Breast epithelium (tissue), 4 donors: ENCODE measurements around the gene PPDPF. TPM values are rescaled to one million over a fixed set of nuclear protein-coding genes. Genes with fewer than 3 reads are reported as not detected.

ENCODE experiments used
- DNase-seq, 2 donors: peaks; one replicate each; pipeline ENCODE4 v3.0.0-alpha.2; 2019; ENCODE audit warnings: low spot score in 2 of 2
- H3K27ac ChIP-seq, 2 donors: fragments of 200-600 bp; sonication (generic) in 1 of 2; one replicate each; pipeline ENCODE4 v1.5.1; 2016 to 2019; ENCODE audit warnings: mild to moderate bottlenecking in 1 of 2
- H3K27me3 ChIP-seq, 2 donors: fragments of 200-600 bp; sonication (generic) in 1 of 2; one replicate each; pipeline versions ENCODE4 v1.5.1 to v1.6.0; 2017 to 2019; ENCODE audit warnings: control low read depth in 1 of 2, mild to moderate bottlenecking in 1 of 2
- H3K36me3 ChIP-seq: fragments of 200-600 bp; one replicate; pipeline ENCODE4 v1.5.1; 2019
- H3K4me1 ChIP-seq, 2 donors: fragments of 200-600 bp; sonication (generic); one replicate each; pipeline ENCODE4 v1.5.1; 2016 to 2019; ENCODE audit warnings: control low read depth in 1 of 2
- H3K4me3 ChIP-seq, 3 donors: fragments of 200-600 bp; sonication (generic); 1 replicate in 2 of 3; 2 replicates in 1 of 3; pipeline ENCODE4 v1.5.1; 2016 to 2019; ENCODE audit warnings: mild to moderate bottlenecking in 3 of 3, moderate library complexity in 2 of 3
- H3K9me3 ChIP-seq, 2 donors: fragments of 200-600 bp; sonication (generic) in 1 of 2; one replicate each; pipeline ENCODE4 v1.5.1; 2016 to 2019; ENCODE audit warnings: control low read depth in 1 of 2
- CTCF ChIP-seq, 3 donors: fragments of 450-650 bp; IDR thresholded peaks; one replicate each; pipeline ENCODE4 v1.5.1; 2016 to 2017; ENCODE audit warnings: antibody characterized with exemption in 3 of 3, mild to moderate bottlenecking in 3 of 3, moderate library complexity in 3 of 3
- POLR2A ChIP-seq: fragments of 450-650 bp; IDR thresholded peaks from one replicate; pipeline ENCODE4 v1.6.1; 2016; ENCODE audit warnings: antibody characterized with exemption, mild to moderate bottlenecking, moderate library complexity
- POLR2AphosphoS5 ChIP-seq, 3 donors: sonication (generic); formaldehyde crosslinking; IDR thresholded peaks; one replicate each; pipeline ENCODE4 v1.6.1; 2017; ENCODE audit warnings: antibody characterized with exemption in 3 of 3
- intact Hi-C: fragments of 100-400 bp; cut with DNase I; formaldehyde crosslinking; loops from one replicate; pipeline ENCODE4 v1.15.1; 2023; ENCODE audit warnings: low total_unique reads
- total RNA-seq, 3 donors: library from RNA; depleted of rRNA; stranded (reverse); fragments of >200 nt; gene quantifications; one replicate each; pipeline ENCODE4 v1.1.0, GENCODE V29; 2016

The PPDPF gene
- total RNA-seq, 3 donors from 2014 or later: 71.8 to 151 (median 133) TPM

GRCh38 chr20:63539092-63539430 lies 18.5 kb downstream of the PPDPF start:
- Histone ChIP-seq H3K36me3 (no peaks in the 10 kb centered on the region), H3K4me1 (peaks cover 10 to 16% of the 10 kb centered on the region in 2 donors), H3K27me3 (peaks cover 4 to 5% of the 10 kb centered on the region in 2 donors), H3K9me3 (no peaks in the 10 kb centered on the region), H3K4me3 (no peak overlapping the region), H3K27ac (peak overlapping the region; percentile 84 to 85)
- intact Hi-C loops: loop anchor here (5.0 to 10.0 kb wide), 2 partner anchors 96 to 433 kb away; no protein-coding TSS in a partner anchor
- DNase-seq: no peak
- TF ChIP-seq POLR2AphosphoS5 (IDR thresholded peaks at IDR 0.05) (no peak), CTCF (IDR thresholded peaks at IDR 0.05) (no peak), POLR2A (no peak)

- no peaks in the 10 kb centered on the region for H3K36me3 ChIP-seq
- H3K27me3 ChIP-seq: peaks cover 2 to 3% of the 10 kb centered on the region in 2 donors
- H3K4me3 ChIP-seq: no peak overlapping the region
- H3K27ac ChIP-seq: peak overlapping the region in 1 of 2 donors; percentile 85
- no peaks in the 10 kb centered on the region for H3K9me3 ChIP-seq
- intact Hi-C loops: loop anchor here (5.0 to 10.0 kb wide), 2 partner anchors 95 to 433 kb away; no protein-coding TSS in a partner anchor
- TF ChIP-seq POLR2AphosphoS5 (IDR thresholded peaks at IDR 0.05) (no peak), CTCF (IDR thresholded peaks at IDR 0.05) (no peak)
- no peak for DNase-seq
- H3K4me1 ChIP-seq: peaks cover 9 to 10% of the 10 kb centered on the region in 2 donors
Observed at GRCh38 chr20:63539441-63540370, 19.1 kb downstream of the PPDPF start.

DNA sequence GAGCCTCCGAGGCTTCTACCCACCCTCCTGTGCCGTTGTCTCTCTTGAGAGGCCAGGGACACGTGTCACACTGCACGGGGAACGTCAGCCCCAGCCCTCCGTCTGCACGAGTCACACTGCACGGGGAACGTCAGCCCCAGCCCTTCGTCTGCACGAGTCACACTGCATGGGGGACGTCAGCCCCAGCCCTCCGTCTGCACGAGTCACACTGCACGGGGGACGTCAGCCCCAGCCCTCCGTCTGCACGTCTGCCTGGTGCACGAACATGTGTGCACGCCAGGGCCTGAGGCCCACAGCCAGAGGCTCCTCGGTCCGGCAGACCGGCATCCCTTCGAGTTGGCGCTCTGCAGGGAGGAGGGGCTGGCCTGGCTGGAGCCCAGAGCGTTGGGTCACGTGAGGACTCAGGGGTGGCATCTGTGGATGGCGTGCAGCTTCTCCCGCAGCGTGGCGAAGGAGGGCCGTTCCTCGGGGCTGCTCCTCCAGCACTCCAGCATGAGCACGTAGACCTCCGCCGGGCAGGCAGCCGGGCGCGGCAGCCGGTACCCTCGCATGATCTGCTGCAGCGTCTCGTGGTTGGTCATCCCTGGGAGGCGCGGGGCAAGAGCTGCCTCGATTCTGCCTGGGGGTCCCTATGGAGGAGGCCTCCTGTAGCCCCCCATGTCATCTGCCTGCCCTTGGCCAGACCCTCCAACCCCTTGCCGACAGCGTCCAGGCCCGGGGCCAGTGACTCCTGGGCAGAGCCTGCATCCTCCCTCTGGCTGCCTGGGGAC lies 20.0 kb downstream of the PPDPF start:
- no peak overlapping the region for H3K4me3 ChIP-seq
- no peak overlapping the region for H3K27ac ChIP-seq
- H3K36me3 ChIP-seq: no peaks in the 10 kb centered on the region
- DNase-seq: no peak
- no peaks in the 10 kb centered on the region for H3K9me3 ChIP-seq
- intact Hi-C loops: no loop called here
- TF ChIP-seq CTCF (IDR thresholded peaks at IDR 0.05): no peak
- TF ChIP-seq POLR2A: no peak
- no peak for TF ChIP-seq POLR2AphosphoS5 (IDR thresholded peaks at IDR 0.05)
- peaks cover 7 to 10% of the 10 kb centered on the region in 2 donors for H3K4me1 ChIP-seq
- H3K27me3 ChIP-seq: no peaks in the 10 kb centered on the region

DNA sequence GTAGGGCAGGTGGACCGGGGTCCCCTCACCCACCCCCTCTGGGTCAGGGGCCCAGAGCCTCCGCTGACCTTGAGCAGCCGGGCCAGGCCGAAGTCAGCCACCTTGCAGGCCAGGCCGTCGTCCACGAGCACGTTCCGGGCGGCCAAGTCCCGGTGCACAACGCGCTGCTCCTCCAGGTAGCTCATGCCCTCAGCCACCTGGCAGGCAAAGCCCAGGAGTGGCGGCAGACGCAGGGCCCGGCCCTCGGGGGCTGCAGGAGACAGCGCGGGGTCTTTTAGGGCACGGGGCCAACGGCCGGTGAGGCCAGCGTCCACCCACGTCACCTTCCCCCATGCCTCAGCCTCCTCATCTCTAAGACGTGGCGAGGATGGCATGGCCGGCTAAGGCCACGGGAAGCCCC lies 20.8 kb downstream of the PPDPF start:
- Histone ChIP-seq H3K27ac (peak overlapping the region; percentile 61 to 68), H3K27me3 (peaks cover 0 to 6% of the 10 kb centered on the region in 2 donors), H3K9me3 (no peaks in the 10 kb centered on the region), H3K4me3 (peak overlapping the region in 2 of 3 donors; percentile 35 to 57), H3K36me3 (no peaks in the 10 kb centered on the region), H3K4me1 (peaks cover 7 to 10% of the 10 kb centered on the region in 2 donors)
- no peak for DNase-seq
- TF ChIP-seq POLR2AphosphoS5 (IDR thresholded peaks at IDR 0.05) (no peak), POLR2A (no peak), CTCF (IDR thresholded peaks at IDR 0.05) (no peak)
- intact Hi-C loops: no loop called here
